ENCODE results near the gene ANKDD1A. TPM values are rescaled to one million over a fixed set of nuclear protein-coding genes. Genes with fewer than 3 reads are reported as not detected.

ANKDD1A gene
- total and polyA plus RNA-seq, 4 donors: 11.1 to 29.2 (median 18.5) TPM

DNA sequence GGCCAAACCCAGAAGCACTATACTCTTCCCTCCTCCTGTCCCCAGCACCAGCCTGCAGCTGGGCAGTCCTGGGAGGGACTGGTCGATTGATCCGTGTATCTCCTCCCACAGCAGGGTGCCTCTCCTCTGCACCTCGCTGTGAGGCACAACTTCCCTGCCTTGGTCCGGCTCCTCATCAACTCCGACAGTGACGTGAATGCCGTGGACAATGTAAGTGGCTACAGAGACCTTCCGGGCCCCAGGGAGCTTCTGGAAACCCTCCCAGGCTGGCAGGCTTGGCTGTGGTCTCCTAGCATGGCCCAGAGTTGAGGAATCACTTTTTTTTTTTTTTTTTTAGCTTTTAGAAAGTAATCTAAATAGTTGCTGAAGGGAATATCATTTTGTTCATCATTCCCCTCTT is 30.7 kb downstream of the ANKDD1A start:
- H3K27me3 ChIP-seq (ENCODE audit: control insufficient read depth in 1 of 2, insufficient read depth in 2 of 2, low read length in 1 of 2): no peaks in the 10 kb centered on the region
- H3K4me1 ChIP-seq (ENCODE audit: control insufficient read depth in 1 of 2, insufficient read depth in 2 of 2, low read length in 2 of 2): no peaks in the 10 kb centered on the region
- no peak for DNase-seq
- H3K4me3 ChIP-seq (ENCODE audit: low read length in 2 of 2): no peak overlapping the region
- no peak overlapping the region for H3K27ac ChIP-seq (ENCODE audit: low read depth in 1 of 2, low read length in 2 of 2)
- no peaks in the 10 kb centered on the region for H3K9me3 ChIP-seq (ENCODE audit: control insufficient read depth, low read length)
- intact Hi-C loops (cut with DNase I): no loop called here
- no peak for ATAC-seq (ENCODE audit: low FRiP score)
- peaks cover 0 to 1% of the 10 kb centered on the region in 2 donors for H3K36me3 ChIP-seq (ENCODE audit: control insufficient read depth in 1 of 2, insufficient read depth in 2 of 2, low read length in 1 of 2)
- WGBS, 2 donors: 69 to 71% methylated on average over 8 of the region's 8 CpGs

GRCh38 chr15:64943512-64944225 is 32.0 kb downstream of the ANKDD1A start:
- no peak for DNase-seq
- Histone ChIP-seq H3K4me1 (ENCODE audit: control insufficient read depth in 1 of 2, insufficient read depth in 2 of 2, low read length in 2 of 2) (no peaks in the 10 kb centered on the region), H3K9me3 (ENCODE audit: control insufficient read depth, low read length) (no peaks in the 10 kb centered on the region), H3K27me3 (ENCODE audit: control insufficient read depth in 1 of 2, insufficient read depth in 2 of 2, low read length in 1 of 2) (no peaks in the 10 kb centered on the region), H3K4me3 (ENCODE audit: low read length in 2 of 2) (no peak overlapping the region), H3K27ac (ENCODE audit: low read depth in 1 of 2, low read length in 2 of 2) (no peak overlapping the region), H3K36me3 (ENCODE audit: control insufficient read depth in 1 of 2, insufficient read depth in 2 of 2, low read length in 1 of 2) (peaks cover 0 to 1% of the 10 kb centered on the region in 2 donors)
- WGBS, 2 donors: 93 to 96% methylated on average over 5 to 6 of the region's 6 CpGs
- intact Hi-C loops (cut with DNase I): no loop called here
- ATAC-seq (ENCODE audit: low FRiP score): no peak

DNA sequence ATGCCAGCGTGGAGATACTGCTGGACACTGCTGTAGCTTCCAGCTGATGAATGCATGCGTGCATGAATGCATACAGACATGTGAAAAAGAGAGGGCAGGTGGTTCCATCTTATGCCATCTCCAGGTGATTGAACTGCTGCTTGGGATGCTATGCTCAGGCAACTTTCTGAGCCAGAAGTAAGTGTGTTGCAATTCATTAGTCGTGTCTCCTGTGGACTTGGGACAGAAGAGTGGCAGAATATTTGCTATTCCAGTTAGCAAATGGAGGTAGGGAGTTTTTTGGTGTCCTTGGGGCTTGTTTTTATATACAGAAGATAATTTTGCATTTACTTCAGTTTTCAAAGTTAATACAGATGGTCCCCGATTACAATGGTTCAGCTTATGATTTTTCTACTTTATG is 33.3 kb downstream of the ANKDD1A start:
- Histone ChIP-seq H3K9me3 (ENCODE audit: control insufficient read depth, low read length) (no peaks in the 10 kb centered on the region), H3K27ac (ENCODE audit: low read depth in 1 of 2, low read length in 2 of 2) (no peak overlapping the region), H3K27me3 (ENCODE audit: control insufficient read depth in 1 of 2, insufficient read depth in 2 of 2, low read length in 1 of 2) (no peaks in the 10 kb centered on the region), H3K4me1 (ENCODE audit: control insufficient read depth in 1 of 2, insufficient read depth in 2 of 2, low read length in 2 of 2) (no peaks in the 10 kb centered on the region), H3K36me3 (ENCODE audit: control insufficient read depth in 1 of 2, insufficient read depth in 2 of 2, low read length in 1 of 2) (peaks cover 0 to 1% of the 10 kb centered on the region in 2 donors), H3K4me3 (ENCODE audit: low read length in 2 of 2) (no peak overlapping the region)
- WGBS, 2 donors: 69 to 70% methylated on average over 4 of the region's 4 CpGs
- ATAC-seq (ENCODE audit: low FRiP score): no peak
- DNase-seq: no peak
- intact Hi-C loops (cut with DNase I): no loop called here

- no peak overlapping the region for H3K4me3 ChIP-seq (ENCODE audit: low read length in 2 of 2)
- no peaks in the 10 kb centered on the region for H3K27me3 ChIP-seq (ENCODE audit: control insufficient read depth in 1 of 2, insufficient read depth in 2 of 2, low read length in 1 of 2)
- H3K9me3 ChIP-seq (ENCODE audit: control insufficient read depth, low read length): no peaks in the 10 kb centered on the region
- no peak for DNase-seq
- no peaks in the 10 kb centered on the region for H3K4me1 ChIP-seq (ENCODE audit: control insufficient read depth in 1 of 2, insufficient read depth in 2 of 2, low read length in 2 of 2)
- ATAC-seq (ENCODE audit: low FRiP score): no peak
- intact Hi-C loops (cut with DNase I): no loop called here
- 87 to 88% methylated on average over 10 of the region's 10 CpGs for WGBS, 2 donors
- H3K36me3 ChIP-seq (ENCODE audit: control insufficient read depth in 1 of 2, insufficient read depth in 2 of 2, low read length in 1 of 2): peaks cover 0 to 1% of the 10 kb centered on the region in 2 donors
- no peak overlapping the region for H3K27ac ChIP-seq (ENCODE audit: low read depth in 1 of 2, low read length in 2 of 2)
These were observed 35.5 kb downstream of the ANKDD1A start for GRCh38 chr15:64947211-64947610.

DNA sequence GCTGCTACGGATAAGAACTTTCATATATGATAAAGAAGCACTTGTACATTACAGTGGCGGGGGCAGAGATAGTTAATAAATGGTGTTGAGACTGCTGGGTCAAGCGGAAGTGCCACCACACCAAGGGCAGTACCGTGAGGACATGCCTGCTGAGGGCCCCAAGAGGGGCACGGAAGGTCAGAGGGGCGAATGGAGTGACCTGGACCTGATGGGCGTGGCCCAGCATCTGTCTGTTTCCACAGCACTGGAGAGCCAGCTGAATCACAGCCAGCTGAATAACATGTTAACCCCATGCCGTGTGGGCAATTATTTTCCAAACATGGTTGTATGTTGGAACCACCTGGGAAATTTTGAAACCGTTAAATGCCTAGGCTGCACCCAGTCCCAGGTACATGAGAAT is 37.2 kb downstream of the ANKDD1A start:
- Histone ChIP-seq H3K36me3 (ENCODE audit: control insufficient read depth in 1 of 2, insufficient read depth in 2 of 2, low read length in 1 of 2) (peaks cover 0 to 1% of the 10 kb centered on the region in 2 donors), H3K27ac (ENCODE audit: low read depth in 1 of 2, low read length in 2 of 2) (no peak overlapping the region), H3K4me1 (ENCODE audit: control insufficient read depth in 1 of 2, insufficient read depth in 2 of 2, low read length in 2 of 2) (no peaks in the 10 kb centered on the region), H3K27me3 (ENCODE audit: control insufficient read depth in 1 of 2, insufficient read depth in 2 of 2, low read length in 1 of 2) (no peaks in the 10 kb centered on the region), H3K4me3 (ENCODE audit: low read length in 2 of 2) (no peak overlapping the region), H3K9me3 (ENCODE audit: control insufficient read depth, low read length) (no peaks in the 10 kb centered on the region)
- ATAC-seq (ENCODE audit: low FRiP score): no peak
- intact Hi-C loops (cut with DNase I): no loop called here
- no peak for DNase-seq
- WGBS, 2 donors: 77 to 80% methylated on average over 9 of the region's 9 CpGs

GRCh38 chr15:64949383-64950186 is 37.9 kb downstream of the ANKDD1A start:
- Histone ChIP-seq H3K27me3 (ENCODE audit: control insufficient read depth in 1 of 2, insufficient read depth in 2 of 2, low read length in 1 of 2) (no peaks in the 10 kb centered on the region), H3K9me3 (ENCODE audit: control insufficient read depth, low read length) (no peaks in the 10 kb centered on the region), H3K4me1 (ENCODE audit: control insufficient read depth in 1 of 2, insufficient read depth in 2 of 2, low read length in 2 of 2) (no peaks in the 10 kb centered on the region), H3K4me3 (ENCODE audit: low read length in 2 of 2) (no peak overlapping the region), H3K36me3 (ENCODE audit: control insufficient read depth in 1 of 2, insufficient read depth in 2 of 2, low read length in 1 of 2) (peaks cover 0 to 1% of the 10 kb centered on the region in 2 donors), H3K27ac (ENCODE audit: low read depth in 1 of 2, low read length in 2 of 2) (no peak overlapping the region)
- intact Hi-C loops (cut with DNase I): no loop called here
- no peak for DNase-seq
- ATAC-seq (ENCODE audit: low FRiP score): no peak
- WGBS, 2 donors: 84 to 92% methylated on average over 11 of the region's 11 CpGs

DNA sequence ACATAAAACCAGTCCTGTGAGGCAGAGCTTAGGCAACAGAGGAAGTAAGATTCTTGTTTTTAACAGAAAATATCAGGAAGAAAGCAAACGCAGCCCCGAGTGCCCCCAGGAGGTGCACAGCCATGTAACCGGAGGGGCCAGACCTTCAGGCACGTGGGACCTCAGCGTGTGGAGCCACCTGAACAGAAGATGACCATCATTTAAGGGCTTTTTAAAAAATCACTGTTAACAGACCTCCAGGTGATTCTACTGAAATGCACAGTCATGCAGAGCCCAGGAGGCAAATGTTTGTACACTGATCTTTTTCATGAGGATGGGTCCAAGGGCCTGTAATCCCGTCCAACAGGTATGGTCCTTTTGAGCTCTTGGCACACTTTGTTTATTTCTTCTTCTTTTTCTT is 39.2 kb downstream of the ANKDD1A start:
- H3K4me1 ChIP-seq (ENCODE audit: control insufficient read depth in 1 of 2, insufficient read depth in 2 of 2, low read length in 2 of 2): no peaks in the 10 kb centered on the region
- no peak overlapping the region for H3K27ac ChIP-seq (ENCODE audit: low read depth in 1 of 2, low read length in 2 of 2)
- 84 to 90% methylated on average over 6 of the region's 6 CpGs for WGBS, 2 donors
- ATAC-seq (ENCODE audit: low FRiP score) (no peak), DNase-seq (no peak)
- H3K27me3 ChIP-seq (ENCODE audit: control insufficient read depth in 1 of 2, insufficient read depth in 2 of 2, low read length in 1 of 2): no peaks in the 10 kb centered on the region
- no peaks in the 10 kb centered on the region for H3K9me3 ChIP-seq (ENCODE audit: control insufficient read depth, low read length)
- H3K4me3 ChIP-seq (ENCODE audit: low read length in 2 of 2): no peak overlapping the region
- intact Hi-C loops (cut with DNase I): no loop called here
- peaks cover 1 to 3% of the 10 kb centered on the region in 2 donors for H3K36me3 ChIP-seq (ENCODE audit: control insufficient read depth in 1 of 2, insufficient read depth in 2 of 2, low read length in 1 of 2)

DNA sequence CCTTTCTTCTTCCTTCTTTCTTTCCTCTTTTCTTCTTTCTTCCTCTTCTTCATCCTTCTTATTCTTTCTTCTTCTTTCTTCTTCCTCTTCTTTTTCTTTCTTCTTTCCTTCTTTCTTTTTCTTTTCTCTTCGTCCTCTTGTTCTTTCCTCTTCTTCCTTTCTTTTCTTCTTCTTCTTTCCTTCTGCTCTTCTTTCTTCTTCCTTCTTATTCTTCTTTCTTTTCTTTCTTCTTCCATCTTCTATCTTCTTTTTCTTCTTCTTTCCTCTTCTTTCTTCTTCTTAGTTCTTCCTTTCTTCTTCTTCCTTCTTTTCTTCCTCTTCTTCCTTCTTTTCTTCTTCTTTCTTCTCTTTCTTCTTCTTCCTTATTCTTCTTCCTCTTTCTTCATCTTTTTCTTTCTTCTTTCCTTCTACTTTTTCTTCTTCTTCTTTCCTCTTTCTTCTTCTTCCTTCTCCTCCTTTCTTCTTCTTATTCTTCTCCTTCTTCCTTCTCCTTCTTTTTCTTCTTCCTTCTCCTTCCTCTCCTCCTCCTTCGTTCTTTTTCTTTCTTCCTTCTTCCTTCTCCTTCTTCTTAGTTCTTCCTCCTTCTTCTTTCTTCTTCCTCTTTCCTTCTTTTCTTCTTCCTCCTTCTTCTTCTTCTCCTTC is 40.2 kb downstream of the ANKDD1A start:
- intact Hi-C loops (cut with DNase I): no loop called here
- 94 to 96% methylated on average over 2 of the region's 2 CpGs for WGBS, 2 donors
- ATAC-seq (ENCODE audit: low FRiP score): no peak

More for the DNA sequence above, 40.2 kb downstream of the ANKDD1A start:
- H3K9me3 ChIP-seq (ENCODE audit: control insufficient read depth, low read length): no peaks in the 10 kb centered on the region
- H3K4me1 ChIP-seq (ENCODE audit: control insufficient read depth in 1 of 2, insufficient read depth in 2 of 2, low read length in 2 of 2): no peaks in the 10 kb centered on the region
- H3K27me3 ChIP-seq (ENCODE audit: control insufficient read depth in 1 of 2, insufficient read depth in 2 of 2, low read length in 1 of 2): no peaks in the 10 kb centered on the region
- no peak overlapping the region for H3K4me3 ChIP-seq (ENCODE audit: low read length in 2 of 2)
- H3K36me3 ChIP-seq (ENCODE audit: control insufficient read depth in 1 of 2, insufficient read depth in 2 of 2, low read length in 1 of 2): peaks cover 1 to 3% of the 10 kb centered on the region in 2 donors
- DNase-seq: no peak
- H3K27ac ChIP-seq (ENCODE audit: low read depth in 1 of 2, low read length in 2 of 2): no peak overlapping the region
